ENCODE results near the gene STT3B. TPM values are rescaled to one million over a fixed set of nuclear protein-coding genes. Genes with fewer than 3 reads are reported as not detected.

STT3B gene
- total RNA-seq, 4 donors from 2014 or later = 69.5 to 97.0 (median 78.4) TPM

DNA sequence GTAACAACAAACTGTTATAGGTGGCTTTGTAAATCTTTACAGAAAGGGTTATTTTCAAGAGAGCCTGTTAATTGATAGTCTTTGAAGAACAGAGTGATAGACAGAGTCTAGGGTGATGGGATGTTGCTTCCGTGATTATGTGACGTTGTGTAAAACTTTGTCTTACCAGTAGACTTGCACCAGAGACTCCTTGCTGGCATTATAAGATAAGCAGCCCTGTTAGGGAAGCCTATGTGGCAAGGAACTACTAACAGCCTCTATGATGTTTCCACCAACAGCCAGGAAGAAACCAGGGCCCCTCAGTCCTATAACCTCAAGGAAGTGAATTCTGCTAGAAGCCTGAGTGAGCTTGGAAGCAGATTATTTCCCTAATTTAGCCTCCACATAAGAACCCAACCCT lies 18.9 kb downstream of the STT3B start:
- Histone ChIP-seq H3K9me3 (no peaks in the 10 kb centered on the region), H3K27ac (no peak overlapping the region), H3K36me3 (no peaks in the 10 kb centered on the region), H3K4me3 (no peak overlapping the region), H3K4me1 (peaks cover 40% of the 10 kb centered on the region), H3K27me3 (no peaks in the 10 kb centered on the region)
- TF ChIP-seq POLR2A (IDR thresholded peaks at IDR 0.05) (no peak), POLR2AphosphoS5 (IDR thresholded peaks at IDR 0.05) (no peak), EP300 (IDR thresholded peaks at IDR 0.05) (no peak)
- TF ChIP-seq, protein P1, sequence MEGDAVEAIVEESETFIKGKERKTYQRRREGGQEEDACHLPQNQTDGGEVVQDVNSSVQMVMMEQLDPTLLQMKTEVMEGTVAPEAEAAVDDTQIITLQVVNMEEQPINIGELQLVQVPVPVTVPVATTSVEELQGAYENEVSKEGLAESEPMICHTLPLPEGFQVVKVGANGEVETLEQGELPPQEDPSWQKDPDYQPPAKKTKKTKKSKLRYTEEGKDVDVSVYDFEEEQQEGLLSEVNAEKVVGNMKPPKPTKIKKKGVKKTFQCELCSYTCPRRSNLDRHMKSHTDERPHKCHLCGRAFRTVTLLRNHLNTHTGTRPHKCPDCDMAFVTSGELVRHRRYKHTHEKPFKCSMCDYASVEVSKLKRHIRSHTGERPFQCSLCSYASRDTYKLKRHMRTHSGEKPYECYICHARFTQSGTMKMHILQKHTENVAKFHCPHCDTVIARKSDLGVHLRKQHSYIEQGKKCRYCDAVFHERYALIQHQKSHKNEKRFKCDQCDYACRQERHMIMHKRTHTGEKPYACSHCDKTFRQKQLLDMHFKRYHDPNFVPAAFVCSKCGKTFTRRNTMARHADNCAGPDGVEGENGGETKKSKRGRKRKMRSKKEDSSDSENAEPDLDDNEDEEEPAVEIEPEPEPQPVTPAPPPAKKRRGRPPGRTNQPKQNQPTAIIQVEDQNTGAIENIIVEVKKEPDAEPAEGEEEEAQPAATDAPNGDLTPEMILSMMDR (IDR thresholded peaks at IDR 0.05) = no peak
- DNase-seq (ENCODE audit: low spot score in 2 of 2) = no peak
- WGBS = 83% methylated on average over 2 of the region's 2 CpGs

DNA sequence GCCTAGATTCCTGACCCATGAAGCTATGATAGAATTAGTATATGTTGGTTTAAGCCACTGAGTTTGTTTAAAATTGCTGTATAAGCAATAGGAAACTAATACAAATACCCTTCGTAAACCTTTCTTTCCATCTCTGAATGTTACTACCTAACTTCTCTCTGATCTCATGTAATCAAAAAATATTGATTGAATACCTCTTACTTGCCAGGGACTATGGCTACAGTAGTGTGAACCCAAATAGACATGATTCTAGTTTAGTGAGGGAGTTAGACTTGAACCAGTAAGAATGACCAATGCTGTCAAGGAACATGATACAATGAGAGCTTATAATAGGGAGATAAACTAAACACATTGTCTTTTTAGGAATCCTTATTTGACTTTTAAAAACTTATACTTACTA lies 19.4 kb downstream of the STT3B start:
- no peak overlapping the region for H3K4me3 ChIP-seq
- no peaks in the 10 kb centered on the region for H3K36me3 ChIP-seq
- H3K27me3 ChIP-seq = no peaks in the 10 kb centered on the region
- H3K27ac ChIP-seq = no peak overlapping the region
- no peak for DNase-seq (ENCODE audit: low spot score in 2 of 2)
- TF ChIP-seq POLR2A (IDR thresholded peaks at IDR 0.05) (no peak), EP300 (IDR thresholded peaks at IDR 0.05) (no peak), POLR2AphosphoS5 (IDR thresholded peaks at IDR 0.05) (no peak)
- TF ChIP-seq, protein P1 (IDR thresholded peaks at IDR 0.05) = no peak
- WGBS = 98% methylated on average over 1 of the region's 1 CpG
- H3K9me3 ChIP-seq = no peaks in the 10 kb centered on the region
- peaks cover 35% of the 10 kb centered on the region for H3K4me1 ChIP-seq

DNA sequence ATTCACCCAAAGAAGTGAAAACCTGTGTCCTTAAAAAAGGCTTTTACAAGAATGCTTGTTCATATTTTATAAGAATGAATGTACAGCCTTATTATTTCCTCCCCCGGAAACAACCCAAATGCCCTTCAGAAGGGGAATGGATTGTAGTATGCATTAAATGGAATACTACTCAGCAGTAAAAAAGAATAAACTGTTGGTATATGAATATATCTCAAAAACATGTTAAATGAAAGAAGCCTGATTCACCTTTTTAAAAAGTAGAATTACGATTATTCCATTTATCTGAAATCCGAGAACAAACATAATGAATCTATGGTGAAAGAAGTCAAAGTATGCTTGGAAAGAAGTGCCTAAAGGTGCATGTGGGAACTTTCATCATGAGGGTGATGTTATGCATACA lies 20.5 kb downstream of the STT3B start:
- no peak overlapping the region for H3K4me3 ChIP-seq
- peaks cover 24% of the 10 kb centered on the region for H3K4me1 ChIP-seq
- H3K9me3 ChIP-seq = no peaks in the 10 kb centered on the region
- H3K27me3 ChIP-seq = no peaks in the 10 kb centered on the region
- no peak overlapping the region for H3K27ac ChIP-seq
- 97% methylated on average over 3 of the region's 3 CpGs for WGBS
- no peak for DNase-seq (ENCODE audit: low spot score in 2 of 2)
- TF ChIP-seq EP300 (IDR thresholded peaks at IDR 0.05) (no peak), POLR2AphosphoS5 (IDR thresholded peaks at IDR 0.05) (no peak), POLR2A (IDR thresholded peaks at IDR 0.05) (no peak)
- TF ChIP-seq, protein P1 (IDR thresholded peaks at IDR 0.05) = no peak
- H3K36me3 ChIP-seq = no peaks in the 10 kb centered on the region

DNA sequence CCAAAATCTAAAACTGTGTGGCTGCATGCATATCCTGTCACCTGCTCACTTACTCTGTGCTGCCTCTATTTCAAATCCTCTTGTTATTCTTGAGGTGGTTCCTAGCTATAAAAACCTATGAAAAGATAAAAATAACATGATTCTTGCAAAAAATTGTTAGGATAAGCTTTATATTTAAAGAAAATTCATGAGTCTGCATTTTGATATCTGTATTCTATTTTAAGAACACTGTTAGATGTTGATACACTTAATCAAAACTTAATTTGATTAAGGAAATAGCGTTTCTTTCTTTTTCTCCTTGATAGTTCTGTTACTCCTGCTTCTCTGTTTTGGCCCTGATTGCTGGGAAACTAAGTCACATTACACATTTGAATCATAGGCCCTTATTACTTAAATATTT lies 22.5 kb downstream of the STT3B start:
- TF ChIP-seq, protein P1 (IDR thresholded peaks at IDR 0.05) = no peak
- TF ChIP-seq EP300 (IDR thresholded peaks at IDR 0.05) = no peak
- TF ChIP-seq POLR2AphosphoS5 (IDR thresholded peaks at IDR 0.05) = no peak
- no peak for TF ChIP-seq POLR2A (IDR thresholded peaks at IDR 0.05)
- 58% methylated on average over 1 of the region's 1 CpG for WGBS
- DNase-seq (ENCODE audit: low spot score in 2 of 2) = no peak
- H3K36me3 ChIP-seq = no peaks in the 10 kb centered on the region
- H3K4me3 ChIP-seq = no peak overlapping the region
- H3K27ac ChIP-seq = no peak overlapping the region
- peaks cover 7% of the 10 kb centered on the region for H3K4me1 ChIP-seq
- H3K9me3 ChIP-seq = no peaks in the 10 kb centered on the region
- no peaks in the 10 kb centered on the region for H3K27me3 ChIP-seq

DNA sequence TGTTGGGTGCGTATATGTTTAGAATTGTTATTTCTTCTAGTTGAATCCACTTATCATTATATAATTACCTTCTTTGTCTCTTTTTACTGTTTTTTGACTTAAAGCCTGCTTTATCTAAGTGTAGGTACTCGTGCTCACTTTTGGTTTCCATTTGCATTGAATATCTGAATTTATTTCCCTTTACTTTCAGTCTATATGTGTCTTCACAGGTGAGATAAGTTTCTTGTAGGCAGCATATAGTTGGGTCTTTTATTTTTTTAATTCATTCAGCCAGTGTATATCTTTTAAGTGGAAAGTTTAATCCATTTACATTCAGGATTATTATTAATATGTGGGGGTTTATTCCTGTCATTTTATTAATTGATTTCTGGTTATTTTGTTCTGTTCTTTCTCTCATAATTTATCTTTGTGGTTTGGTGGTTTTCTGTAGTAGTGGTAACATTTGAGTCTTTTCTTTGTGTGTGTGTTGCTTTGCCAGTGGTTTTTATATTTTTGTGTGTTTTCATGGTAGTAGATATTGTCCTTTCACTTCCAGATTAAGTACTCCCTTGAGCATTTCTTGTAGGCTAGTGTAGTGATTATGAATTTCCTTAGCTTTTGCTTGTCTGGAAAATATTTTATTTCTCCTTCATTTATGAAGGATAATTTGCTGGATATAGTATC lies 27.3 kb downstream of the STT3B start:
- Histone ChIP-seq H3K27ac (no peak overlapping the region), H3K9me3 (no peaks in the 10 kb centered on the region), H3K4me3 (no peak overlapping the region), H3K36me3 (no peaks in the 10 kb centered on the region), H3K4me1 (peaks cover 3% of the 10 kb centered on the region), H3K27me3 (no peaks in the 10 kb centered on the region)
- TF ChIP-seq, protein P1 (IDR thresholded peaks at IDR 0.05) = no peak
- TF ChIP-seq EP300 (IDR thresholded peaks at IDR 0.05) (no peak), POLR2AphosphoS5 (IDR thresholded peaks at IDR 0.05) (no peak), POLR2A (IDR thresholded peaks at IDR 0.05) (no peak)
- no peak for DNase-seq (ENCODE audit: low spot score in 2 of 2)
- whole genome bisulfite sequencing = 97% methylated on average over 2 of the region's 2 CpGs

Measured in suprapubic skin (tissue), 4 donors.